Measurements from ENCODE around the gene FGD2. TPM values are rescaled to one million over a fixed set of nuclear protein-coding genes. Genes with fewer than 3 reads are reported as not detected.

FGD2 gene
- total RNA-seq, 4 donors from 2014 or later, result 14.9 to 25.8 (median 23.1) TPM

- Histone ChIP-seq H3K27me3 (no peaks in the 10 kb centered on the region), H3K9me3 (no peaks in the 10 kb centered on the region), H3K36me3 (peaks cover 32 to 33% of the 10 kb centered on the region in 2 donors), H3K4me3 (replicated peaks in 1 of 3) (no peak overlapping the region), H3K4me1 (peaks cover 48 to 69% of the 10 kb centered on the region in 2 donors), H3K27ac (peak overlapping the region in 2 of 3 donors; percentile 67 to 83)
- WGBS, 2 donors, result 77 to 81% methylated on average over 6 of the region's 6 CpGs
- no peak for TF ChIP-seq POLR2A (IDR thresholded peaks at IDR 0.05)
- DNase-seq, result no peak
- intact Hi-C loops (cut with DNase I), result loop anchor here (10.0 kb wide), 1 partner anchor 95 kb away; the partner anchor contains the start of gene C6orf89
These were observed 25.3 kb upstream of the FGD2 start for GRCh38 chr6:36980129-36980528.

- H3K36me3 ChIP-seq, result peaks cover 23 to 25% of the 10 kb centered on the region in 2 donors
- TF ChIP-seq POLR2A (IDR thresholded peaks at IDR 0.05), result no peak
- TF ChIP-seq CTCF (IDR thresholded peaks at IDR 0.05), result peak in 3 of 6 experiments; percentile 39 to 43 (median 41)
- no peaks in the 10 kb centered on the region for H3K9me3 ChIP-seq
- peak in 1 of 2 donors; percentile 52 for DNase-seq
- H3K4me3 ChIP-seq (replicated peaks in 1 of 3), result no peak overlapping the region
- peaks cover 48 to 60% of the 10 kb centered on the region in 2 donors for H3K4me1 ChIP-seq
- H3K27me3 ChIP-seq, result no peaks in the 10 kb centered on the region
- H3K27ac ChIP-seq, result peak overlapping the region; percentile 11 to 83 (median 67)
- intact Hi-C loops (cut with DNase I), result loop anchor here (10.0 kb wide), 1 partner anchor 96 kb away; the partner anchor contains the start of gene C6orf89
- 49 to 69% methylated on average over 4 to 13 of the region's 14 CpGs for WGBS, 2 donors
These were observed 24.4 kb upstream of the FGD2 start for GRCh38 chr6:36980876-36981619.

- H3K36me3 ChIP-seq, result peaks cover 0 to under 1% of the 10 kb centered on the region in 2 donors
- TF ChIP-seq CTCF (IDR thresholded peaks at IDR 0.05), result no peak
- TF ChIP-seq POLR2A (IDR thresholded peaks at IDR 0.05), result no peak
- peak overlapping the region in 2 of 3 donors; percentile 95 to 98 for H3K27ac ChIP-seq
- no peak for DNase-seq
- H3K4me1 ChIP-seq, result peaks cover 58 to 64% of the 10 kb centered on the region in 2 donors
- intact Hi-C loops (cut with DNase I), result loop anchor here (10.0 kb wide), 1 partner anchor 99 kb away; the partner anchor contains the start of gene C6orf89
- no peaks in the 10 kb centered on the region for H3K27me3 ChIP-seq
- H3K9me3 ChIP-seq, result no peaks in the 10 kb centered on the region
- H3K4me3 ChIP-seq (replicated peaks in 1 of 3), result peak overlapping the region in 1 of 3 donors; percentile 100
- 90 to 93% methylated on average over 3 of the region's 3 CpGs for WGBS, 2 donors
These were observed 21.9 kb upstream of the FGD2 start for GRCh38 chr6:36983538-36983937.

GRCh38 chr6:36984581-36985416 is 20.7 kb upstream of the FGD2 start:
- WGBS, 2 donors, result 3% methylated on average over 19 of the region's 19 CpGs
- Histone ChIP-seq H3K27me3 (no peaks in the 10 kb centered on the region), H3K9me3 (no peaks in the 10 kb centered on the region), H3K36me3 (no peaks in the 10 kb centered on the region), H3K4me1 (peaks cover 58 to 61% of the 10 kb centered on the region in 2 donors), H3K4me3 (replicated peaks in 1 of 3) (peak overlapping the region; percentile 92 to 100 (median 100)), H3K27ac (peak overlapping the region; percentile 95 to 98 (median 98))
- DNase-seq, result peak; percentile 65
- intact Hi-C loops (cut with DNase I), result loop anchor here (10.0 kb wide), 1 partner anchor 100 kb away; the partner anchor contains the start of gene C6orf89
- TF ChIP-seq POLR2A (IDR thresholded peaks at IDR 0.05), result peak in 1 of 2 donors; percentile 38
- TF ChIP-seq CTCF (IDR thresholded peaks at IDR 0.05), result no peak

GRCh38 chr6:36985417-36985807 is 20.0 kb upstream of the FGD2 start:
- no peaks in the 10 kb centered on the region for H3K36me3 ChIP-seq
- peak overlapping the region; percentile 95 to 98 (median 98) for H3K27ac ChIP-seq
- no peaks in the 10 kb centered on the region for H3K27me3 ChIP-seq
- 0 to 1% methylated on average over 15 of the region's 15 CpGs for WGBS, 2 donors
- no peak for DNase-seq
- peaks cover 53 to 59% of the 10 kb centered on the region in 2 donors for H3K4me1 ChIP-seq
- no peaks in the 10 kb centered on the region for H3K9me3 ChIP-seq
- no peak for TF ChIP-seq POLR2A (IDR thresholded peaks at IDR 0.05)
- TF ChIP-seq CTCF (IDR thresholded peaks at IDR 0.05), result no peak
- H3K4me3 ChIP-seq (replicated peaks in 1 of 3), result peak overlapping the region; percentile 92 to 100 (median 100)
- intact Hi-C loops (cut with DNase I), result loop anchor here (10.0 kb wide), 1 partner anchor 101 kb away; the partner anchor contains the start of gene C6orf89
